GM12878 (cell line): ENCODE results near the gene NR6A1. TPM values are rescaled to one million over a fixed set of nuclear protein-coding genes. Genes with fewer than 3 reads are reported as not detected.

Source experiments
- ATAC-seq: fragments of 200-7000 bp; cut with Tn5 transposase; 3 replicates; pipeline ENCODE4 v1.9.1; 2020; ENCODE audit warnings: mild to moderate bottlenecking, moderate library complexity
- BruUV-seq: library from RNA; stranded (reverse); fragments of 400-500 nt; replicated peaks from 2 replicates; lab custom pipeline; 2021; lab: Mats Ljungman, UMichigan
- CTCF ChIA-PET: fragments of 300-600 bp; sonication (Branson Sonifier 250); formaldehyde crosslinking; extraction: SDS; loops from one replicate; lab custom pipeline; 2021; ENCODE audit warnings: inconsistent platforms; lab: Yijun Ruan, JAX
- POLR2A ChIA-PET: fragments of 350-600 bp; formaldehyde crosslinking; extraction: SDS; loops from one replicate; lab custom pipeline; 2021; ENCODE audit warnings: inconsistent platforms; lab: Charles Lee
- RAD21 ChIA-PET: fragments of 300-600 bp; sonication (Branson Sonifier 250); formaldehyde crosslinking; loops from one replicate; lab custom pipeline; 2023; ENCODE audit warnings: antibody characterized with exemption; ENCODE audit not compliant: unreplicated experiment; lab: Charles Lee
- SMC1A ChIA-PET: fragments of 300-600 bp; sonication (Branson Sonifier 250); formaldehyde crosslinking; loops from one replicate; lab custom pipeline; 2023; ENCODE audit not compliant: unreplicated experiment, uncharacterized antibody; lab: Charles Lee
- DNase-seq: peaks from one replicate; pipeline ENCODE4 v3.0.0-alpha.2; 2011; ENCODE audit warnings: low read depth, low spot score
- FAIRE-seq: peaks from 3 replicates; lab custom pipeline; 2011; peaks lifted over from hg19 to GRCh38; lab: Jason Lieb, UNC
- H2AFZ ChIP-seq: 2 replicates; pipeline ENCODE4 v1.6.0; 2011; ENCODE audit warnings: low read depth, low read length, control low read depth; ENCODE audit not compliant: control insufficient read depth
- H3K27ac ChIP-seq: 2 replicates; pipeline ENCODE4 v1.5.1; 2011; ENCODE audit warnings: control low read depth; ENCODE audit not compliant: control insufficient read depth, insufficient read depth
- H3K27me3 ChIP-seq, 2 experiments: replicated peaks in 1 of 2; 2 replicates each; pipeline versions ENCODE4 v1.6.0 to v1.6.1; 2011; ENCODE audit warnings: low read length in 1 of 2; ENCODE audit not compliant: control insufficient read depth in 2 of 2, insufficient read depth in 2 of 2
- H3K36me3 ChIP-seq, 2 experiments: 2 replicates each; pipeline ENCODE4 v1.5.1; 2011; ENCODE audit warnings: low read length in 1 of 2; ENCODE audit not compliant: control insufficient read depth in 2 of 2, insufficient read depth in 2 of 2
- H3K4me1 ChIP-seq: 2 replicates; pipeline ENCODE4 v1.6.1; 2011; ENCODE audit warnings: mild to moderate bottlenecking, low read length, moderate library complexity, mixed read lengths; ENCODE audit not compliant: control insufficient read depth, insufficient read depth
- H3K4me2 ChIP-seq: 2 replicates; pipeline ENCODE4 v1.6.0; 2011; ENCODE audit warnings: control low read depth; ENCODE audit not compliant: control insufficient read depth, insufficient read depth
- H3K4me3 ChIP-seq: fragments of 200-600 bp; sonication (generic); 2 replicates; pipeline ENCODE4 v1.5.1; 2016
- H3K79me2 ChIP-seq: 2 replicates; pipeline ENCODE4 v1.6.0; 2011; ENCODE audit warnings: low read length; ENCODE audit not compliant: control insufficient read depth, insufficient read depth
- H3K9ac ChIP-seq: 2 replicates; pipeline ENCODE4 v1.8.0; 2011; ENCODE audit warnings: low read length, control low read depth, mixed read lengths; ENCODE audit not compliant: control insufficient read depth, insufficient read depth
- H3K9me3 ChIP-seq: replicated peaks from 3 replicates; pipeline ENCODE4 v1.5.1; 2011; ENCODE audit warnings: mild to moderate bottlenecking, low read length; ENCODE audit not compliant: control insufficient read depth, insufficient read depth
- H4K20me1 ChIP-seq: 2 replicates; pipeline ENCODE4 v1.6.0; 2011; ENCODE audit not compliant: control insufficient read depth, insufficient read depth
- ASH2L ChIP-seq: fragments of 300-600, 200-600 bp; sonication (generic); IDR thresholded peaks from 2 replicates; pipeline ENCODE4 v1.6.1; 2017; ENCODE audit warnings: low read depth, mild to moderate bottlenecking, borderline replicate concordance
- BHLHE40 ChIP-seq, 2 experiments: fragments of 450-650 bp in 1 of 2; IDR thresholded peaks; 2 replicates each; pipeline ENCODE4 v1.6.1; 2011 to 2017; ENCODE audit warnings: low read depth in 2 of 2, borderline replicate concordance in 1 of 2, improper control_type of control experiment in 1 of 2, low read length in 1 of 2, mild to moderate bottlenecking in 1 of 2
- CREM ChIP-seq: IDR thresholded peaks from 2 replicates; pipeline ENCODE4 v1.6.1; 2014; ENCODE audit warnings: antibody characterized with exemption, low read depth
- EP300 ChIP-seq, 2 experiments: fragments of 150-350 bp in 1 of 2; IDR thresholded peaks; 2 replicates each; pipeline ENCODE4 v1.6.1; 2011 to 2012; ENCODE audit warnings: low read depth in 2 of 2, low read length in 2 of 2, borderline replicate concordance in 1 of 2, improper control_type of control experiment in 1 of 2, inconsistent platforms in 1 of 2; ENCODE audit not compliant: control insufficient read depth in 1 of 2
- IKZF1 ChIP-seq: fragments of 450-650 bp; conservative IDR thresholded peaks from 2 replicates; pipeline ENCODE4 v1.6.1; 2017; ENCODE audit warnings: antibody characterized with exemption, mild to moderate bottlenecking
- MTA2 ChIP-seq: fragments of 450-650 bp; IDR thresholded peaks from 2 replicates; pipeline ENCODE4 v1.6.1; 2016; ENCODE audit warnings: low read depth, mild to moderate bottlenecking, moderate library complexity
- NFIC ChIP-seq: IDR thresholded peaks from 2 replicates; pipeline ENCODE4 v1.6.1; 2012; ENCODE audit warnings: low read depth, mild to moderate bottlenecking, inconsistent platforms, low read length, moderate library complexity
- NFXL1 ChIP-seq: fragments of 450-650 bp; IDR thresholded peaks from 2 replicates; pipeline ENCODE4 v1.6.1; 2017; ENCODE audit warnings: antibody characterized with exemption, mild to moderate bottlenecking, borderline replicate concordance
- POLR2A ChIP-seq: IDR thresholded peaks from 2 replicates; pipeline ENCODE4 v1.6.1; 2011; ENCODE audit warnings: low read depth, mild to moderate bottlenecking, low read length
- RAD51 ChIP-seq: fragments of 450-650 bp; IDR thresholded peaks from 2 replicates; pipeline ENCODE4 v1.6.1; 2016; ENCODE audit warnings: moderate library complexity, mild to moderate bottlenecking, inconsistent platforms
- RUNX3 ChIP-seq: IDR thresholded peaks from 2 replicates; pipeline ENCODE4 v1.6.1; 2012; ENCODE audit warnings: low read length, inconsistent platforms
- TCF12 ChIP-seq: IDR thresholded peaks from 2 replicates; pipeline ENCODE4 v1.6.1; 2011; ENCODE audit warnings: low read depth, mild to moderate bottlenecking, low read length
- TCF3 ChIP-seq: IDR thresholded peaks from 2 replicates; pipeline ENCODE4 v1.6.1; 2012; ENCODE audit warnings: low read depth, mild to moderate bottlenecking, low read length, borderline replicate concordance; ENCODE audit not compliant: insufficient read depth
- ZNF24 ChIP-seq: fragments of 450-650 bp; IDR thresholded peaks from 2 replicates; pipeline ENCODE4 v1.6.1; 2017; ENCODE audit warnings: antibody characterized with exemption, mild to moderate bottlenecking
- whole genome bisulfite sequencing: methylation state at CpG from one replicate; pipeline ENCODE4 v1.1.6; 2016; ENCODE audit warnings: low lambda C conversion rate; ENCODE audit not compliant: insufficient replicate concordance, insufficient coverage; ENCODE audit errors: missing lambda C conversion rate; 5-methylcytosine and 5-hydroxymethylcytosine counted together
- in situ Hi-C: fragments of 300-500 bp; cut with MboI; formaldehyde crosslinking; loops from 9 replicates; pipeline ENCODE4 v1.14.3; 2018; ENCODE audit warnings: mixed read lengths
- intact Hi-C: fragments of 100-400 bp; cut with micrococcal nuclease; formaldehyde crosslinking; loops from one replicate; pipeline ENCODE4 v1.14.2; 2022; ENCODE audit not compliant: unreplicated experiment
- polyA plus RNA-seq, 11 experiments: library from polyadenylated mRNA; depleted of rRNA in 4 of 11; unstranded in 6 of 11; stranded (reverse) in 5 of 11; fragments of >200 nt; fragmentation: Nextera tagmentation in 4 of 11; fragmentation: Illumina TruSeq in 1 of 11; extraction: Ambion mirVana in 4 of 11; extraction: Trizol in 1 of 11; gene quantifications; 1 replicate in 1 of 11; 2 replicates in 10 of 11; pipeline versions ENCODE4 v1.2.1 to v1.2.3, GENCODE V29; 2011 to 2016; ENCODE audit warnings: inconsistent platforms in 2 of 11, missing spikeins in 2 of 11, low read depth in 1 of 11
- total RNA-seq, 4 experiments: library from RNA; depleted of rRNA in 3 of 4; stranded (reverse); fragments of >200 nt in 3 of 4; fragmentation: Illumina TruSeq in 1 of 4; extraction: Trizol in 1 of 4; gene quantifications; 2 replicates each; pipeline versions ENCODE4 v1.2.1 to v1.2.3, GENCODE V29; 2013 to 2021
- TF ChIP-seq, protein P1 (sequence below): fragments of 450-650 bp; IDR thresholded peaks from 2 replicates; pipeline ENCODE4 v1.6.1; 2016; ENCODE audit warnings: mild to moderate bottlenecking
- TF ChIP-seq, protein P2 (sequence below): IDR thresholded peaks from 2 replicates; pipeline ENCODE4 v1.6.1; 2012; ENCODE audit warnings: low read depth, low read length, improper control_type of control experiment

The NR6A1 gene
- total and polyA plus RNA-seq, 10 of the 15 experiments (the other 5 are each of a cell fraction or from before 2014, with no cell fraction given), result 1.2 to 9.2 (median 4.6) TPM

DNA sequence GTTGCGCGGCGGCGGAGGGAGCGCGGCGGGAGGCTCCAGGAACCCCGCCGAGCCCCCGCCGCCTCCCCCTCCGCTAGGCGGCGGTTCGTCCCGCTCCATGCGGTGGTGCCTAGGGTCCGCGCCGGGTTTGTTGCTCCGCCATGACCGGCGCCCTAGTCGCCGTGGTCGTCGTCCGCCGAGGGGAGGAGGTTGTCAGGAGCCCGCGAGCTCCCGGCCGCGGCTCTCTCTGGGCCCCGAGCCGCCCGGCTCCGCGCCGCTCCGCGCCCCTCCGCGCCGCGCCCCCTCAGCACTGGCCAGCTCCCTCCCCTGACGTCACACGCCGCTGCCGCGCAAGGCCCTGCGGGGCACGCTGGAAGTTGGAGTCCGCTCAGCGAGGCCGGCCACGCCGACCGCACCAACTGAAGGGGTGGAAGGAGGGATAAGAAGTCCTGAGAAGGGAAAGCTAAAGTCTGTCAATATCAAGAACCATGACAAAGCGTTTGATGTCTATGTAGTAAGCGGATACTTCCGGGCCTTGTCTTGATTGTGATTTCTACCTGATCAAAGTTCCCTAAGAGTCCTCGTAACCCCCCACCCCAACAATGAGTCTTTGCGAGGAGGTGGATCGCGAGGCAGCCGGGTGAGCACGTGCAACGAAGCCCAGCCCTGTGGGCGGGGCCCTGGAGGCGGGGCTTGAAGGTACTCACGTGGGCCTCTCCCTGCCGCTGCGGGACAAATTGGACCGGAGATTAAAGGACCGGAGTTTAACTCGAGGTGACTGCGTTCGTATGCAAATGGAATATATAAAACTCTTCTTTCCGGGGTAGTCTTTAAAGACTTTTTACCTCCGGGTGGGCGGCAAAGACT lies at the start of gene NR6A1 (continued):
- TF ChIP-seq TCF3 (no peak), RAD51 (peak; percentile 93)

DNA sequence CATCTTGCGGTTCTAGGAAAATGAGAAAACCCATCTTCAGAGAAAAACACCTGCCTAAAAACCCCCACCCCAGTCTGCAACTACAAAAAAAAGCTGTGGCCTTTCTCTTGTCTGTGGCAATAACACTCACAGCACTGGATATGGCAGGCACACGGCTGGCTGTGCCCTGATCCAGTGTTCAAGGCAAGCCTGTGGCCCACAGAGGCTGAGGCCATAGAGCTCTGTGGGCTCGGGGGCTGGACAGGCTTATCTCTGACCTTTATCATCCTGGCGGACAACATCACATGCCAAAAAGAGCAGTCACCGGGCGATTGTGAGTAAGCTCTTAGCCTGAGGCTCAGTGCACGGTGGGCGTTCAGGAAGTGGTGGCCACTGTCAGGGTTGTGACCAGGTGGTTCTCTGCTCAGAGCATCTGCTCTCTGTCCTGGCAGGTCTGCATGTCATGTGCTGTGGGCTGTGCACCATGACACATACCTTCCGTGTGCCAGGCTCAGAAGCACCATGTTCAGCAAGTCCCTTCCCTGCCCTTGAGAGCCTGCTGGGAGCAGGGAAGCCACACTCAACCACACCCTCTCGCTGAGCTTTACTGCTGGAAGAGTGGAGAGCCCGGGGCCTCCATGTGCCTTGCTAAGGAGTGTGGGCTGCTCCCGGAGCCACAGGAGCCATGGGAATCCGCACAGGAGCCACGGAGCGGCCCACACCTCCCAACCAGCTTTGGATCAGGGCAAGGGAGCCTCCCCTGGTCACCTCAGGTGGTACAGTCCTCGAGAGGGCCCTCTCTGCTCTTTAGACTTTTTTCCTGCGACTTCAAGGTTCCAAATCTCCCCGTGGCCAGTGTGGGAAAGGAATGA lies 47.5 kb upstream of the NR6A1 start:
- TF ChIP-seq TCF12 (peak; percentile 63), RUNX3 (peak; percentile 24; the same call in 1 of the 2 replicates), EP300 (IDR thresholded peaks at IDR 0.05; ENCODE audit: borderline replicate concordance in 1 of 2, control insufficient read depth in 1 of 2, low read depth in 2 of 2, low read length in 2 of 2) (no peak), ZNF24 (no peak), BHLHE40 (IDR thresholded peaks at IDR 0.05; ENCODE audit: borderline replicate concordance in 1 of 2, low read depth in 2 of 2, low read length in 1 of 2) (peak in 1 of 2 experiments; percentile 47; a peak in 2 of 4 replicates), IKZF1 (0 out of 2 replicates have a peak, but pooled peaks have one; percentile 28), POLR2A (peak; percentile 52; the same call in 1 of the 2 replicates), CREM (peak; percentile 41; the same call in 1 of the 2 replicates), MTA2 (0 out of 2 replicates have a peak, but pooled peaks have one; percentile 7), ASH2L (no peak), NFIC (peak; percentile 14; the same call in 1 of the 2 replicates), NFXL1 (no peak)
- TF ChIP-seq, protein P1, sequence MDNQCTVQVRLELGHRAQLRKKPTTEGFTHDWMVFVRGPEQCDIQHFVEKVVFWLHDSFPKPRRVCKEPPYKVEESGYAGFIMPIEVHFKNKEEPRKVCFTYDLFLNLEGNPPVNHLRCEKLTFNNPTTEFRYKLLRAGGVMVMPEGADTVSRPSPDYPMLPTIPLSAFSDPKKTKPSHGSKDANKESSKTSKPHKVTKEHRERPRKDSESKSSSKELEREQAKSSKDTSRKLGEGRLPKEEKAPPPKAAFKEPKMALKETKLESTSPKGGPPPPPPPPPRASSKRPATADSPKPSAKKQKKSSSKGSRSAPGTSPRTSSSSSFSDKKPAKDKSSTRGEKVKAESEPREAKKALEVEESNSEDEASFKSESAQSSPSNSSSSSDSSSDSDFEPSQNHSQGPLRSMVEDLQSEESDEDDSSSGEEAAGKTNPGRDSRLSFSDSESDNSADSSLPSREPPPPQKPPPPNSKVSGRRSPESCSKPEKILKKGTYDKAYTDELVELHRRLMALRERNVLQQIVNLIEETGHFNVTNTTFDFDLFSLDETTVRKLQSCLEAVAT, result peak; percentile 74; the same call in 1 of the 2 replicates
- TF ChIP-seq, protein P2, sequence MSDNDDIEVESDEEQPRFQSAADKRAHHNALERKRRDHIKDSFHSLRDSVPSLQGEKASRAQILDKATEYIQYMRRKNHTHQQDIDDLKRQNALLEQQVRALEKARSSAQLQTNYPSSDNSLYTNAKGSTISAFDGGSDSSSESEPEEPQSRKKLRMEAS, result 0 out of 2 replicates have a peak, but pooled peaks have one; percentile 36
- Histone ChIP-seq H2AFZ (peak overlapping the region; percentile 45), H3K36me3 (no peaks in the 10 kb centered on the region), H3K27ac (0 out of 2 replicates have a peak overlapping the region, but pooled peaks have one; percentile 28), H3K4me3 (no peak overlapping the region), H3K4me2 (peak overlapping the region; percentile 22), H3K4me1 (peaks cover 11% of the 10 kb centered on the region), H3K79me2 (no peaks in the 10 kb centered on the region), H3K27me3 (no peaks in the 10 kb centered on the region), H3K9ac (no peak overlapping the region; the same call in 1 of the 2 replicates), H3K9me3 (no peaks in the 10 kb centered on the region), H4K20me1 (no peaks in the 10 kb centered on the region)
- WGBS, result 40% methylated on average over 18 of the region's 18 CpGs
- FAIRE-seq, result no peak
- ChIA-PET RAD21 (interaction anchor here (1.1 to 1.3 kb wide), 2 partner anchors 12 to 41 kb away, joined by 3 to 4 read pairs; partner anchors contain the start of gene OLFML2A), SMC1A (interaction anchor here (0.8 to 1.7 kb wide), 5 partner anchors 15 to 43 kb away, joined by 3 to 7 read pairs (median 4); no protein-coding TSS in a partner anchor), POLR2A (interaction anchor here (0.6 to 1.6 kb wide), 3 partner anchors 10 to 158 kb away, joined by 3 to 4 read pairs (median 4); no protein-coding TSS in a partner anchor), CTCF (interaction anchor here (1.0 to 3.0 kb wide), 7 partner anchors 9 to 201 kb away, joined by 3 to 18 read pairs (median 3); partner anchors contain the start of genes NR6A1 and WDR38)
- ATAC-seq, result peak; percentile 75
- intact Hi-C loops, result no loop called here
- DNase-seq, result no peak
- BruUV-seq, result no TSS peak
- in situ Hi-C loops, result no loop called here
